Measurements from ENCODE around the gene CR1. TPM values are rescaled to one million over a fixed set of nuclear protein-coding genes. Genes with fewer than 3 reads are reported as not detected.
A peak's percentile ranks its signal among the peaks of the same experiment; 100 is the strongest.

The CR1 gene
- total and polyA plus RNA-seq, 2 of the 4 experiments (the other 2 are of a cell fraction) = not detected

DNA sequence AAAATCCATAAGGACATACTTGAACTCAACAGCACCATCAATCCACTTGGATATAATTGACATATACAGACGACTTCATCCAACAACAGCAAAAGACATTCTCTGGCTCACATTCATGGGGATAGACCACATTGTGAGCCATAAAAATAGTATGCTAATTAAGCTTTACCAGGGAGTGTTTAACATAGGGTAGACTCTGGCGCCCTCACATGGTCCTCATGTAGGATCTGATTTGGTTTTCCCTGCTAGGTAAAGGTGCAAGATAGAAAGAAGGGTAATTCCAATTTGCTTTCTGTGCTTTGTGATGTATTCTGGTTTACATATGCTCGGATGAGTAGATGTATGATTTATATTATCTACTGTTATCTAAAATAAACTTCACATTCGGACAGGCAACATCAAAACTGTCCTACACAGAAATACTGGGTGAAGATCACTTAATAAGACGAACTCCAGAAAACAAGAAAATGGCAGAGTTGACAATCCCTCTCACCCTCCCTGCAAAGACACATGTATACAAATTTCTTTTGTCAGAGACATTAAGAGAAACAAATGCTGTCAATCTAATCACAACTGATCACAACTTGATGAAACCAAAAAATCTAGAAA, 176.7 kb downstream of the CR1 start:
- no peak overlapping the region for H2AK5ac ChIP-seq (ENCODE audit: low read depth, low read length)
- no peak overlapping the region for H3K4ac ChIP-seq (ENCODE audit: low read depth, low read length)
- H3K36me3 ChIP-seq (ENCODE audit: control insufficient read depth, insufficient read depth, low read length) = no peaks in the 10 kb centered on the region
- ATAC-seq (ENCODE audit: low read depth) (peak; percentile 42; the same call in 1 of the 2 replicates), DNase-seq (peak; percentile 21)
- no peaks in the 10 kb centered on the region for H3K9me3 ChIP-seq (ENCODE audit: control insufficient read depth, insufficient read depth, low read length)
- no peak overlapping the region for H4K5ac ChIP-seq (ENCODE audit: low read depth, low read length)
- no peak overlapping the region for H2BK20ac ChIP-seq (ENCODE audit: low read depth, low read length)
- H2BK120ac ChIP-seq (ENCODE audit: low read depth, low read length) = no peak overlapping the region
- ChIA-PET POLR2A (ENCODE audit: unreplicated experiment) (no interaction called here), CTCF (interaction anchor here (0.7 kb wide), 1 partner anchor 119 kb away, joined by 3 read pairs; no protein-coding TSS in a partner anchor)
- H3K4me1 ChIP-seq (ENCODE audit: control insufficient read depth, insufficient read depth, low read length) = no peaks in the 10 kb centered on the region
- H3K23ac ChIP-seq (ENCODE audit: low read depth, low read length) = no peak overlapping the region
- no peak overlapping the region for H3K27ac ChIP-seq (ENCODE audit: insufficient read depth, low read length)
- dilution Hi-C loops (cut with HindIII; ENCODE audit: low sequenced_read_pairs, unreplicated experiment) (no loop called here), intact Hi-C loops (cut with micrococcal nuclease) (no loop called here), in situ Hi-C loops (cut with MboI; ENCODE audit: low sequenced_read_pairs) (no loop called here)
- no TSS peak for BruUV-seq (replicated peaks)
- no peak overlapping the region for H3K14ac ChIP-seq (replicated peaks; ENCODE audit: low read depth, low read length)
- no peak overlapping the region for H2BK15ac ChIP-seq (ENCODE audit: low read depth, low read length)
- H4K91ac ChIP-seq (ENCODE audit: insufficient read depth, low read depth, low read length) = no peak overlapping the region
- no peaks in the 10 kb centered on the region for H4K20me1 ChIP-seq (ENCODE audit: insufficient read depth, low read length)
- no peak overlapping the region for H3K56ac ChIP-seq (ENCODE audit: extremely low read depth, insufficient read depth, low read length)
- no peak overlapping the region for H2AFZ ChIP-seq (replicated peaks; ENCODE audit: low read length, poor library complexity)
- no peak overlapping the region for H3K4me2 ChIP-seq (ENCODE audit: low read depth, low read length)
- no peak for TF ChIP-seq FOS (IDR thresholded peaks at IDR 0.05; ENCODE audit: low read depth, low read length)
- no peak for TF ChIP-seq RFX5 (IDR thresholded peaks at IDR 0.05; ENCODE audit: low read depth, low read length)
- TF ChIP-seq RAD21 (IDR thresholded peaks at IDR 0.05; ENCODE audit: low read length) = peak; percentile 18; the same call in 1 of the 2 replicates
- no peak for TF ChIP-seq MXI1 (IDR thresholded peaks at IDR 0.05; ENCODE audit: borderline replicate concordance, low read depth, low read length)
- no peak for TF ChIP-seq RCOR1 (IDR thresholded peaks at IDR 0.05; ENCODE audit: insufficient replicate concordance, low read length)
- TF ChIP-seq MAZ (IDR thresholded peaks at IDR 0.05; ENCODE audit: borderline replicate concordance, low read depth, low read length) = no peak
- TF ChIP-seq CTCF (conservative IDR thresholded peaks at IDR 0.05; ENCODE audit: low read depth, low read length) = peak; percentile 24; the same call in 1 of the 2 replicates
- no peaks in the 10 kb centered on the region for H3K9me1 ChIP-seq (ENCODE audit: insufficient read depth, low read length)
- no peak overlapping the region for H2BK5ac ChIP-seq (ENCODE audit: low read depth, low read length, poor library complexity, severe bottlenecking)
- H4K8ac ChIP-seq (ENCODE audit: low read depth in 2 of 2, low read length in 2 of 2) = no peak overlapping the region
- no peaks in the 10 kb centered on the region for H3K79me1 ChIP-seq (ENCODE audit: low read depth in 1 of 2, low read length in 2 of 2)
- WGBS, 2 experiments (ENCODE audit: extremely low coverage in 2 of 2, insufficient read length in 1 of 2) = no CpG with 5 or more reads among the region's 5 CpGs
- H3K9ac ChIP-seq (ENCODE audit: low read depth, low read length) = no peak overlapping the region
- H3K4me3 ChIP-seq (ENCODE audit: insufficient read depth, low read depth, low read length) = no peak overlapping the region
- no peak overlapping the region for H2AK9ac ChIP-seq (replicated peaks; ENCODE audit: low read depth, low read length, poor library complexity)
- H3K27me3 ChIP-seq (ENCODE audit: control insufficient read depth, insufficient read depth, low read length) = peaks cover 18% of the 10 kb centered on the region
- no peak overlapping the region for H3K18ac ChIP-seq (ENCODE audit: low read depth, low read length)

Data from IMR-90 (cell line).